ENCODE measurements around the gene ZNF521. TPM values are rescaled to one million over a fixed set of nuclear protein-coding genes. Genes with fewer than 3 reads are reported as not detected.

ZNF521 gene
- total RNA-seq, 2 donors from 2014 or later, result 12.7 to 41.5 TPM

DNA sequence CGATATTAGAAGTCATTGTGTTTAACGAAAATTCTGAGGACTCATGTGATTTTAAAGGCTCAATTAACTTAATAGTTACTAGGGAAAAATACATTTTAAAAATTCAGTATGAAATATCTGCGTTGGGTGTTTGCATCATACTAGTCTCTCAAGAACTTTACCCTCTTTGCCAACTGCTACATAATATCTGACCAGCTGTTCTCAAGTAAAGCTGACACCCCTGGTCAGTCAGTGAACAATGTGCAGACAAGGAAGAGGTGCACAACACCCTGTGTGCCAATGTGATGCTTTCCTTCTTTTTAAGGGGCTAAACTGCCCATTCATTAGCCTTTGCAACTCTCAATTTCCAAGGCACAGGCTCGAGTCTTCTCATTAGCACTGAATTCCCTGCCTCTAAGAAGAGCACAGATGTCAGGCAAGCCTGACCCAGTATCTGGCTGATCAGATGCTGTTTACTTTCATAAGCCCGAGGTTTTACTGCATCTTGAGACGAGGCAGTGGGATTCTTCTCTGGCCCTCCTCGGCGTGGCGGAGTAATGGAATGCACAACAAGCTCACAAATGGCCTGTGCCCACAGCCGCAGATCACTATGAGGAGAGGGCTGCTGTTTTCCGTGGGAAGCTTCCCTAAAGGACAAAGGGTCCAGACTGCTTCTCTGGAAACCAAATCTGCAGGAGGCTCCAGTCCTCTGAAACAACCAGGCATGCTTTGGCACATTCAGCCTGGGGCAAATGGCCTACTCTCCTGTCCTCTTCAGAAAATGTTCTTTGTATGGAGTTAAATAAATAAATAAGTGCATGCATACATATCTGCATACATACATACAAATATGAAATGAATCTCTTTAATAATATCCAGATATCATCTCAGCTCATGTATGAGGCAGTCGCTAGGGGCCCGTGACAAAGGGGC is 240.3 kb downstream of the ZNF521 start:
- no peak for DNase-seq (ENCODE audit: low spot score)
- no peaks in the 10 kb centered on the region for H3K9me3 ChIP-seq
- no peaks in the 10 kb centered on the region for H3K27me3 ChIP-seq (replicated peaks; ENCODE audit: insufficient read depth)
- H3K27ac ChIP-seq, result no peak overlapping the region
- intact Hi-C loops (cut with DNase I), result no loop called here
- no peaks in the 10 kb centered on the region for H3K4me1 ChIP-seq (replicated peaks)
- 73% methylated on average over 13 of the region's 13 CpGs for WGBS
- TF ChIP-seq, protein P1, sequence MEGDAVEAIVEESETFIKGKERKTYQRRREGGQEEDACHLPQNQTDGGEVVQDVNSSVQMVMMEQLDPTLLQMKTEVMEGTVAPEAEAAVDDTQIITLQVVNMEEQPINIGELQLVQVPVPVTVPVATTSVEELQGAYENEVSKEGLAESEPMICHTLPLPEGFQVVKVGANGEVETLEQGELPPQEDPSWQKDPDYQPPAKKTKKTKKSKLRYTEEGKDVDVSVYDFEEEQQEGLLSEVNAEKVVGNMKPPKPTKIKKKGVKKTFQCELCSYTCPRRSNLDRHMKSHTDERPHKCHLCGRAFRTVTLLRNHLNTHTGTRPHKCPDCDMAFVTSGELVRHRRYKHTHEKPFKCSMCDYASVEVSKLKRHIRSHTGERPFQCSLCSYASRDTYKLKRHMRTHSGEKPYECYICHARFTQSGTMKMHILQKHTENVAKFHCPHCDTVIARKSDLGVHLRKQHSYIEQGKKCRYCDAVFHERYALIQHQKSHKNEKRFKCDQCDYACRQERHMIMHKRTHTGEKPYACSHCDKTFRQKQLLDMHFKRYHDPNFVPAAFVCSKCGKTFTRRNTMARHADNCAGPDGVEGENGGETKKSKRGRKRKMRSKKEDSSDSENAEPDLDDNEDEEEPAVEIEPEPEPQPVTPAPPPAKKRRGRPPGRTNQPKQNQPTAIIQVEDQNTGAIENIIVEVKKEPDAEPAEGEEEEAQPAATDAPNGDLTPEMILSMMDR (IDR thresholded peaks at IDR 0.05), result no peak
- no peak for TF ChIP-seq POLR2AphosphoS5 (IDR thresholded peaks at IDR 0.05)
- TF ChIP-seq POLR2A (IDR thresholded peaks at IDR 0.05), result no peak
- H3K36me3 ChIP-seq, result no peaks in the 10 kb centered on the region
- no peak overlapping the region for H3K4me3 ChIP-seq

DNA sequence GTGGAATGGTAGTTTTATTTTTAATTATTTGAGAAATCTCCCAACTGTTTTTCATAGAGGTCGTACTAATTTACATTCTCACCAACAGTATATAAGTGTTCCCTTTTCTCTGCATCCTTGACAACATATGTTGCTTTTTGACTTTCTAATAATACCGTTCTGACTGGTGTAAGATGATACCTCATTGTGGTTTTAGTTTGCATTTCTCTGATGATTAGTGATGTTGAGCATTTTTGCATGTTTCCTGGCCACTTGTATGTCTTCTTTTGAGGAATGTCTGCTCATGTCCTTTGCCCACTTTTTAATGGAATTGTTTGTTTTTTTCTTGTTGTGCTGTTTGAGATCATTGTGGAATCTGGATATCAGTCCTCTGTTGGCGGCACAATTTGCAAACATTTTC is 242.5 kb downstream of the ZNF521 start:
- Histone ChIP-seq H3K4me3 (no peak overlapping the region), H3K27ac (no peak overlapping the region), H3K9me3 (no peaks in the 10 kb centered on the region), H3K27me3 (replicated peaks; ENCODE audit: insufficient read depth) (no peaks in the 10 kb centered on the region), H3K4me1 (replicated peaks) (no peaks in the 10 kb centered on the region), H3K36me3 (no peaks in the 10 kb centered on the region)
- TF ChIP-seq, protein P1 (IDR thresholded peaks at IDR 0.05), result no peak
- TF ChIP-seq POLR2AphosphoS5 (IDR thresholded peaks at IDR 0.05), result no peak
- TF ChIP-seq POLR2A (IDR thresholded peaks at IDR 0.05), result no peak
- WGBS, result 95% methylated on average over 3 of the region's 3 CpGs
- intact Hi-C loops (cut with DNase I), result no loop called here
- DNase-seq (ENCODE audit: low spot score), result no peak

DNA sequence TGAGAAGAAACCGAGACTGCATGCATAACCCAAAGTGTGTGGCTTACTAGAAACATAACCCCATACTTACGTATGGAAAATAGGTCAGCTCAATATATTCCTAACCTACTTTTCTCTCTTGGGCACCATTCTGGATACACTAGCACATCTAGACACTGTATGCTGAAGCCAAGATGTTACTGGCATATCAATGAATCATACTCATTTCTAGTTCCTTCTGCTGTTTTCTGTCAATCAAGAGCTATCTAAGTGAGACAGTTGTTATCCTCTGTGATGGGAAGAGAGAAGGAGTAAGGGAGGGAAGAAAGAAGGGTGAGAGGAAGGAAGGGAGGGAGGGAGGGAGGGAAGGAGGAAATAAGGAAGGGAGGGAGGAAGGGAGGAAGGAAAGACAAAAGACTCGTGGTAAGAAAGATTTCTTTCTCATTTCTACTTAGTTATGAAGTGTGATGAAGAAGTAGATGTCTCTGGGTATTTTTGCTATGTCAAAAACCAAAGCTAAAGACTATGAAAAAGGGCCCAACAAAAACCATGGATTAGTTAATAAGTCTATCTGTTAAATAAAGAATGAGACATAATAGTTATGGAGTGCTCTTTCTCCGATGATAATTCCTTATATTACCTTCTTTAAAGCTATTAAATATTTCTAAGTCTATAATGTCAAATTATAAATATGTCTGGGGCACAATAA is 248.4 kb downstream of the ZNF521 start:
- intact Hi-C loops (cut with DNase I), result no loop called here
- peaks cover 3% of the 10 kb centered on the region for H3K27me3 ChIP-seq (replicated peaks; ENCODE audit: insufficient read depth)
- H3K9me3 ChIP-seq, result no peaks in the 10 kb centered on the region
- H3K4me3 ChIP-seq, result no peak overlapping the region
- H3K4me1 ChIP-seq (replicated peaks), result no peaks in the 10 kb centered on the region
- no peak for TF ChIP-seq POLR2AphosphoS5 (IDR thresholded peaks at IDR 0.05)
- TF ChIP-seq, protein P1 (IDR thresholded peaks at IDR 0.05), result no peak
- TF ChIP-seq POLR2A (IDR thresholded peaks at IDR 0.05), result no peak
- no peak overlapping the region for H3K27ac ChIP-seq
- no peaks in the 10 kb centered on the region for H3K36me3 ChIP-seq
- 90% methylated on average over 4 of the region's 4 CpGs for WGBS
- DNase-seq (ENCODE audit: low spot score), result no peak

DNA sequence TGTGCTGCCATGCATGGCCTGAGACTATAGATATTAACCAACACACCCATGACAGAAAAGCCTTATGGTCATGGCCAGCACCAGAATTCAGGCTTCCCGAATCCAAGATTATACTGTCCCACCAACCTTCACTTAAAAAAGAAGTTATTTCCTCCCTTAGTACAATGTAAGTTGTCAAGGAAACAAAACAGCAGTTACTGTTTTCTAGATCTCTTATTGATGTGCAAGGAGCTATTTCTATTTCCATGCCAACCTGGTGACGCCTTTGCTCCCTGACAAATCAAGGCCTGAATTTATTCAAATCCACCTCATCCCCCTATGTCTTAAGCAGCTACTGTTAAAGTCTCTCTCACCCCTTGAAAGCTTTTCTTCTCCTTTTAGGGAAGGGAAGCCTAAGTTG is 249.3 kb downstream of the ZNF521 start:
- H3K9me3 ChIP-seq, result no peaks in the 10 kb centered on the region
- peaks cover 3% of the 10 kb centered on the region for H3K27me3 ChIP-seq (replicated peaks; ENCODE audit: insufficient read depth)
- no peak overlapping the region for H3K4me3 ChIP-seq
- no peak overlapping the region for H3K27ac ChIP-seq
- no peaks in the 10 kb centered on the region for H3K36me3 ChIP-seq
- WGBS, result 90% methylated on average over 2 of the region's 2 CpGs
- DNase-seq (ENCODE audit: low spot score), result no peak
- TF ChIP-seq POLR2AphosphoS5 (IDR thresholded peaks at IDR 0.05) (no peak), POLR2A (IDR thresholded peaks at IDR 0.05) (no peak)
- TF ChIP-seq, protein P1 (IDR thresholded peaks at IDR 0.05), result no peak
- no peaks in the 10 kb centered on the region for H3K4me1 ChIP-seq (replicated peaks)
- intact Hi-C loops (cut with DNase I), result no loop called here
